Activated gamma-delta T cell (primary cell): Measurements from ENCODE around the gene FAM167B.
A peak's percentile ranks its signal among the peaks of the same experiment; 100 is the strongest.

Experiments used
- DNase-seq: peaks from one replicate; lab custom pipeline; 2025; lab: John Stamatoyannopoulos, UW
- total RNA-seq, 2 donors: gene quantifications; one replicate each; lab custom pipeline; 2026; lab: John Stamatoyannopoulos, UW

The FAM167B gene
- total RNA-seq, result 0.09 to 0.92 reads per million in 2 donors

DNA sequence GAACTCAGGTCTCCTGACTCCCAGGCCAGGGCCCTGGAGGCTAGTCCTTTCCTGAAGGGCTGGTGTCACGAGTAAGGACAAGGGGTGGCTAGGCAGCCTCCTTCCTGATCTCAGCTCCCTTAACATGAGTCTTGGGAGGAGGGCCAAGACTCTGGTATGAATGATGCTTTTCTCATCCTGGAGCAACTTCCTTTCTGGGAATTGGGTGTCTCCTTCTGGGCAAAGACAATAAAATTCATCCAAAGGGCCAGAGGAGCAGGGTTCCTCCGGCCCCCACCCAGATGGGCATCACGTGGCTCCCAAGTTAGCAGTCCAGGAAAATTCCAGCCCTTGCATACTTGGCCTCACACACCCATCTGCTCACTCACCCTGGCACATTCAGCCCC, at the start of gene FAM167B:
Gene FAM167B, plus strand, starts transcription at position 335 of the 386 bp plus-strand sequence. CDS start 200 bp downstream, outside the sequence.
- DNase-seq, result no peak

DNA sequence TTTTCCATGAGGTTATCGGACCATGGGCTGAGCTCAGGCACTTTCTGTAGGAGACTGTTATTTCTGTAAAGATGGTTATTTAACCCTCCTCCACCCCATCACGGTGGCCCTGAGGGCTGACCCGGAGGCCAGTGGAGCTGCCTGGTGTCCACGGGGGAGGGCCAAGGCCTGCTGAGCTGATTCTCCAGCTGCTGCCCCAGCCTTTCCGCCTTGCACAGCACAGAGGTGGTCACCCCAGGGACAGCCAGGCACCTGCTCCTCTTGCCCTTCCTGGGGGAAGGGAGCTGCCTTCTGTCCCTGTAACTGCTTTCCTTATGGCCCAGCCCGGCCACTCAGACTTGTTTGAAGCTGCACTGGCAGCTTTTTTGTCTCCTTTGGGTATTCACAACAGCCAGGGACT, 49.2 kb upstream of the FAM167B start:
- no peak for DNase-seq

DNA sequence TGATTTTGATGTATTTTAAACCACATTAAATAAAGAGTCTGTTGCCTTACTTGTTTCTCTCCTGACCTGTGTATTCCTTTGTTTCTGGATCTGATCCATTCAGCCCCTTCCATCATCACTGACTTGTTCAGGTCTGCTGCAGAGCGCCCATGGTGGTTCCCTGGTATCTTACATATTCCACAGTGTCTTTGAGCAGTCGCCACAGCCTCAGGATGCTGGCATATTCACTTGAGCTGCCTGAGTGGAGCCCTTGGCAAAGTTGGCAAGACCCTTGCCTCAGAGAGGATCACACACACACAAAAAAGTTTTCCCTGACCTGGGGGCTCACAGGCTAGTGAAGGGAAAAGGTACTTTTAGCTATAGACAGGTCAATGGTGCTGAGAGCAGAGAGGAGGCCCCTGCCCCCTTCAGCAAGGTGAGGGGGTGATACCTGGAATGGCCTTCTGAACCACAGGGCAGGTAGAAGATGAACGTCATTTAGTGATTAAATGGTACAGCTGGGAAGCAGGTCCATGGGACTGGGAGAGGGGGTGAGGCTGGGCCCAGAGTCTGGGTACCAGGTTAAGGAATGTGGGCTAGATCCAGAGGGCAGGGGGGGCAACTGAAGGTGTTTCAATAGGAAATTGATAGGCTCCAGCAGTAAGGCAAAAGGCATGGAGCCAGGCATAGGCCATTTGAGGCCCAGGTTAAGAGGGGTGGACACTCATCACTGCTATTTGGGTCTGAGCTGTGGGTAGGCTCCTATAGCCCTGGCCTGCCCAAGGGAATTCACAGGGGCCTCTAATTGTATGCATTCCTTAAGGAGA, 48.6 kb upstream of the FAM167B start:
- DNase-seq, result no peak

DNA sequence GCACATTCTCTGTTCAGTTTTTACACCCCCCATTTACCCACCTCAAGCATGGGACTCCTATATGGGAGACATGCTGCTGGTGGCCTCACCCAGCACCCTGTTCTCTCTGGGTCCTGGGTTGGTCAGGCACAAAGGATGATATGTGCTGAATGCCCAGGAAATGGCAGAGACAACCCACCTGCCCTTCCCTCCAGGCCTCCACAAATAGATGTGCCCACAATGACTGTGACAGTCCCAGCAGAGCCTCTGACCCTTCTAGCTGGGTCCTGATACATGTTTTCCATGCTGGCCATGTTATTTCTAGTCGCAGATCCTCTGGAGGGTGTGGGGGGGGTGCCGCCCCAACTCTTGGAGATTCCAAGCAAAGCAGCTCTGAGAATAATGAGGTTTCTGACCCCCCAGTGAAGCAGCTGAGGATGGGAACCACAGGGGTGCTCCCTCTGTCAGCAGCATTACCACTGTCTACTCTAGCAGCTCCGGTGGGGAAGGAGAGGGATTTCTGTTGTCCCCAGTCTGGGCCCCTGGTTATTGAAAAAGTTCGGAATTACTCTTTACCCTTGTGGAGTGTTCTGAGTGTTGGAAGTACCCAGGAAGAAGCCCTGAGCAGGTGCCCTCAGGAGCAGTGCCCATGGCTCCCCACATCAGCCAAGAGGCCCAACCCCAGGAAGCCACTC, 47.8 kb upstream of the FAM167B start:
- DNase-seq, result no peak

DNA sequence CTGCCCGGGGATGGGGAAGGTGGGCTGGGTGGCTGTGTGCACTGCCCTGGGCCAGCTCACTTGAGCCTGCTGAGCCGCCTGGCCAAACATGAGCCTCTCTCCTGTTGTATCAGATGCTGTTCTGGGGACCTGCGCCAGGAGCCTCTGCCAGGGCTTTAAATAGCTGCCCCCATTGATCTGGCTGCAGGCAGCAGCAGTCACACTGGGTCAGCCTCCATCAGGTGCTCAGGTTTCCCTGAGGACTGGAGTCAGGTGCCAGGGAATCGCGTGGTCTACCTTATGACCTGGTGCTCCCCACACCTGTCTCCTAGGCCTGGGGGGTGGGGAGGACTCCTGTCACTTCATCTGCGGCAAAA, 47.3 kb upstream of the FAM167B start:
- no peak for DNase-seq

DNA sequence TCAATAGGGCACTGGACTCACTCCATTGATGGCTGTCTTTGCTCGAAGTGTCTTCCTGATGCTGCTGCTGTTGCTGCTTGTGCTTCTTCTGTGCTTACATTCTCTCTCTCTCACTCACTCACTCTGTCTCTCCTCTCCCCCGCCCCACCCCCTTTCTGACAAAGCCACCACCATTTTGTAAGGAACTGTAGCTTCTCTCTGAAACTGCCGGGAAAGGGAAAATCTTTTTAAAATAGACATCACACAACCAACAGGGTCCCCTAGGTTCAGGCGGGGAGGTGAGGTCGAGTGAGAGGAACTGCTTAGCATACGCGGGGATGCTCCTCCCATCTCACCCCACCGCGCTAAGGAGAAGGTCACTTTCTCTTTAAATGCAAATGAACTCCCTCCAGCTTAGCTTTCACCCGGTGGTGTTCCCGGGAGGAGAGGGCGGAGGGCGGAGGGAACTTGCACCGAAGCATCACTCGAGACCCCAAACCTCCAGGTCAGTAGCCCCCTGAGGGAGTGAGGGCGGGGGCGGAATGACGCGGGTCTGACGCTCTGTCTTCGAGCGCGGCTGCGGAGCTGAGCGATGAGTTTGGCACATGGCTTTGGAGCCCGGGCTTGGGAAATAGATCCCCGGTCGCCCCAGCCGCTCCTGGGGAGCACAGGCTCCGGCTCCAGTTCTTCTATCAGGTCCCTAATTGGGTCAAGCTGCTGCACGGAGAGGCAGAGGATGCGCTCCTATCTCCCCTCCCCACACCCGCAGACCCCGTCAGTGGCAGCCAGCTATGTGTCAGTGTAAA, 46.6 kb upstream of the FAM167B start, which contains the start of gene CCDC28B:
Gene CCDC28B, plus strand, starts transcription at position 370 of the 785 bp plus-strand sequence. CDS start 1,341 bp downstream, outside the sequence.
- peak; percentile 30 for DNase-seq

DNA sequence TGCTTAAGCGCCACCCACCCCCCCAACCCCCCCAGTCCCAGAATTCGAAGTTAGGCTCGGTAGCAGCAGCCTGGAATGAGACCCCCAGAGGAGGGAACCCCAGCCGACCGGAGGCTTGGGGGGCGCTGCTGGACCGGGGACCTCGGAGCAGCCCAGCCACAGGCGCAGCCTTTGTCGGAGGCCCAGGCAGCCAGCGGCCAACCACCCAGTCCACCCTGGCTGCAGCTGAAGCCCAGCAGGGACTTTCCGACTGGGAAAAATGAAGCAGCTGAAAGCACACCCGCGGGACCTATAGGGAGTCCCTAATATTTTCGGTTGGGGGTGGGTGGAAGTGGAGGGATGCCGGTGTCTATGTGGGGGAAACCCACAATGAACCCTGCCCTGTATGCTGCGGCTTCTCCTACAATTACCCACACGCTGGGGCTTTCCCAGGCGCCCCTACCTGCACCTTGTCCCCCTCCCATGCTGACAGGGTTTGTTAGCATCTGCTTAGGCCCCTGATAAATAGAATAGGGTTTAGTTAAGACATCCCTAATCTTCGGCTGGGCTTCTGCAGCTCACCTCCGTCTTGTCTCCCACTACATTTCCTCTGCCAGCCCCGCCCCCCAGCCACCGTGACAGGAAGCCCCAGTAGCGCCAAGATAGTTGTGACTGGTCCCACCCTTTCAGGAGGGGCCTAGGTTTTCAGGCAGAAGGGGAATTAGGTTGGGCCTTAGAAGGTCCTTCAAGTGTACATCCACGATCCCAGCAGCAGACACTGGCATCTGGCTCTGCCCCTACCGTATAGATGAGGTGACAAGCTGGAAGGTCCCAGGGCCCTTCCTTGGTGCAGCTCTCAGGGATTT, 45.8 kb upstream of the FAM167B start:
- DNase-seq, result peak; percentile 59

DNA sequence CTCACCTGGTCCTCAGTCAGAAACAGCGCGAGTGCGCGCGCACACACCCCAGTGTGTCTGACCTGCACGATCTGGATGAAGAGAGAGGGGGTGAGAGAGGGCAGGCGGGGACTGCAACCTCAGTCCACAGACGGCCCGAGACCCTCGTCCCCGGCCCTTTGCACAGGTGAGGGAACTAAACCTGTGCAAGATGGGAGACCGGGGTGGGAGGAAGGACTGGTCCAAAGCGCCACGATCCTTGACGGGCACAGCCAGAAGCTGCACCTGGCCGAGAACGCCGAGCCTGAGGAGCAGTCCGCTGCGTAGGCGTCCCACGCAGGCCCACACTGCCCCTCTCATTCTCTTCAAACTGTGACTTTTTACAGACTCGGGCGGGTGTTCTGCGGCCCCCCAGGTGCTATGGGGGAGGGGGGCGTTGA, 42.1 kb upstream of the FAM167B start:
- DNase-seq, result no peak

DNA sequence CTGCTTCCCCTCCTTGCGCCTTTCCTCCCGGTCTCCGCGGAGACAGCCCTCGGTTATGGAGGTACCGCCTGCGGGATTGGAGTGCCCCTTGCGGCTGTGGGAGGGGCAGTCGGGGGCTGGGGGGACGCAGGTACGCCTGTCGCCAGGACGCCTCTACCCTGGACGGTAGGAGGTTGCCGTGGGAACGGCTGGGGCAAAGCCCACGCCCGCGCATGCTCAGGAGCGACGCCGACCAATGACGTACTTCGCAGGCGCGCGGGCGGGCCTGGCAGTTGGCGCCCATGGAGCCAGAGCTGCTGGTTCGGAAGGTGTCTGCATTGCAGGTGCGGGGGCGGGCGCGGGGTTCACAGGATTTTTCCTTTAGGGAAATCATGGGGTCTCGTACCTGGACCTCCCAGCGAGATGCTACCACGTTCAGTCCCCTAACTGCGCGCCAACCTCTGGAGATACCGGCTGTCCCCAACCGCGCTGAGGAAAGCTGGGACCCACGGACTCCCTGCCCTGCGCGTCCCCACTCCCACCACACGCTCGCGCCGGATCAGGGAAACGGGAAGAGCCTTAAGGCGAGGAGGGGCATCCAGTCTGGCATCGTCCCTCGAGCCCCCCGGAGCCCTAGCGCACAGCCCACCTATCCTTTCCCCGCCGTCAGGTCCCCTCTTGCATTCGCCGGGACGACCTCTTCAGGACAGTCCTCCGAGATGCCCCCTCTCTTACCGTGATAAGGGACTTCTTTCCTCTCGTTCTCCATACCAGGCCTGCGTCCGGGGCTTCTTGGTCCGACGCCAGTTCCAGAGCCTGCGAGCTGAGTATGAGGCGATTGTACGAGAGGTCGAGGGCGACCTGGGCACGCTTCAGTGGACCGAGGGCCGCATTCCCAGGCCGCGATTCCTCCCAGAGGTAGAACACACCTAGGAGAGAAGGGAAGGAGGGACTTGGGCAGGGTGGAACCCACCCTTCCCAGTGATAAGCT, 41.3 kb upstream of the FAM167B start, which contains the start of gene IQCC:
Gene IQCC, plus strand, starts transcription at position 271 of the 970 bp plus-strand sequence. Its CDS starts 11 bp downstream, at position 282.
- DNase-seq, result peak; percentile 76

DNA sequence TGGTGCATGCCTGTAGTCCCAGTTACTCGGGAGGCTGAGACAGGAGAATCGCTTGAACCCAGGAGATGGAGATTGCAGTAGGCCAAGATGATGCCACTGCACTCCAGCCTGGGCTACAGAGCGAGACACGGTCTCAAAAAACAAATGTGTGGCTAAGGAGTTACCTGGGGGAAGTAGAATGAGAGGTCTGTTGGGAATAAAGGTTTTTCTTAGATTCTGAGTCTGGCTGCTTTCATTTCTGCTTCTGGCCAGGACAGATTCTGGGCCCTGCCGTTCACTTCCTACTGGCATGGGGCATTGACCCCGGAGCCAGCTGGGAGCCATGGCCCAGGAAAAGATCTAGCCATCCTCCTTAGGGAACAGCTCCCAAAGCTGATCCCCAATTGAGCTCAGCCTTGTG, 38.6 kb upstream of the FAM167B start:
- no peak for DNase-seq

DNA sequence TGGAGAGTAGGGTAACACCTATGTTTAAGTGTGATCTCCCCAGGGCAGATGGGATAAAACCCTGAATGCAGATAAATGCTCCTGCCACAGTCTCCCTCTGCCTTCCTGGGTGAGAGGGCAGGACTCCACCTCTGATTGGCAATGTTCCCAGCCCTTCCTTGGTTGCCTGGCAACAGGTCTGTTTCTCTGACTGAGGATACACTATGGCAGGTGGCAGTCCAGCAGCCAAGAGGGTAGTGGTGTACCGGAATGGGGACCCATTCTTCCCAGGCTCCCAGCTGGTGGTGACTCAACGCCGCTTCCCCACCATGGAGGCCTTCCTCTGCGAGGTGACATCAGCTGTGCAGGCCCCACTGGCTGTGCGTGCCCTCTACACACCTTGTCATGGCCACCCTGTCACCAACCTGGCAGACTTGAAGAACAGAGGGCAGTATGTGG, 38.1 kb upstream of the FAM167B start, which contains the start of gene DCDC2B:
Gene DCDC2B, plus strand, starts transcription at position 199 of the 438 bp plus-strand sequence. Its CDS starts 5 bp downstream, at position 204.
- DNase-seq, result no peak

DNA sequence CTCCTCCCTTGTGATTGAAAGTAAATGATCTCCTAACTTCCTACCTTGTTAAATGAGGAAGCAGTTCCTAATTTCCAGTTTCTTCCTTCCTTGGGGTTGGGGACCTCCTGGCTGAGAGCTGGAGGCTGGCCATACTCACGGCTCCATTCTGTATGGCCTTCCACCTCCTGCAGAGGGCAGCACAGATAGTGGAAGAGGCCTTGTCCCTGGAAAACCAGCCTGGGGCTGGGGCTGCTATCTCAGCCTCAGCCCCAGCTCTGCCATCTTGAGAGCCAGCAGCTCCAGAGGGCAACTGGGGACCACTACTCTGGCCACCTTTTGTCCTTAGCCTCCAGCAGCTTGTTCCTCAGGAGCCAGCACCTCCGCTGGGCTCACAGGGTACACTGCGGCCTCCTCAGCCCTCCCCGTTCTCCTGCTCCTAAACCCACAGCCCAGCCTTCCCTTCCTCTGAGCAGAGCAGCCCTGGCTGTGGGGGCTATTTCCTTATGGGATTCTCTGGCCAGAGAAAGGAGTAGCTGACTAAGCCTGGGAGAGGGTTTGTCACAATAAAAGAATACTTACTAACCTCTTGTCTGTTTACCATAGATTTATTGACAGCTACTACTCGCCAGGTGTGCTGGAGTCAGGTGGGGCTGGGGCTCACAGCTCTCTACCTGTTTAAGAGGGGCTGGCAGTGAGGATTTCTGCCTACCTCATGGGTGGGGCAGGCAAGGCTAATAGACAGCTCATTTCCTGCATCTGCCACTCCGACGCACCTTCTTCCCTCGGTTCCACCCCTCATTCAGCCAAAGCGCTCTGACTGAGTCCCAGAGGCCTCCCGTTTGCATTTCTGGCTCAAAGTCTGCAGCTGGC, 31.2 kb upstream of the FAM167B start:
- DNase-seq, result no peak

DNA sequence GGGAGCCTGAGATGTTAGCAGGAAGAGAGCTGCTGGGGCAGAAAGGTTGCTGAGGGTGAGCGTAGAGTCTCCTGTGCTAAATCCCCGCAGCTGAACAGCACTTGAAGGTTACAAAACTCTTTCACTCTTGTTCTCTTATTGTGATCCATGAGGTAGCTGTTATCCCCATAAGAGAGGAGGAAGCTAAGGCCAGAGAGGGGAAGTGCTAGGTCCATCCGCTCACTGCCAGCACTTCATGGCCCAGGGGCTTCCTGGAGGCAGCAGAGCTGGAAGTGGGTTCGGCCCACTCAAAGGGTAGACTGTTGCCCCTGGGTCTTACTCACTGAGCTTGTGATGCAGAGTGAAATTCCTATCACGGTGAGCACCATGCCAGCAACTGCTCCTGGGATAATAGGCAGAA, 30.5 kb upstream of the FAM167B start:
- DNase-seq, result no peak

DNA sequence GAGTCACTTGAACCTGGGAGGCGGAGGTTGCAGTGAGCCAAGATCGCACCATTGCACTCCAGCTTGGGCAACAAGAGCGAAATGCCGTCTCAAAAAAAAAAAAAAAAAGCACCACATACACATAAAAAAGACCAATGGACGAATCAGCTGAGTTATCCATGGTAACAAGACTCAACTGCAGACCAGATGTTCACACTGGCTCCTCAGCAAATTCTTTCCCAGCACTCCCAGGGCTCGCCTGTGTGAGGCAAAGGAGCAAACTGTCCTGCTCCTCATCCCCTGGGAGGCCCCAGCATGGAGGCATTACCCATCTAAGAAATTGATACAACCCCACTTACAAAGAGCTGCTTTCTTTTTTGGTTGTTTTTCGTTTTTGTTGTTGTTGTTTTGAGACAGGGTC, 28.0 kb upstream of the FAM167B start:
- DNase-seq, result no peak

DNA sequence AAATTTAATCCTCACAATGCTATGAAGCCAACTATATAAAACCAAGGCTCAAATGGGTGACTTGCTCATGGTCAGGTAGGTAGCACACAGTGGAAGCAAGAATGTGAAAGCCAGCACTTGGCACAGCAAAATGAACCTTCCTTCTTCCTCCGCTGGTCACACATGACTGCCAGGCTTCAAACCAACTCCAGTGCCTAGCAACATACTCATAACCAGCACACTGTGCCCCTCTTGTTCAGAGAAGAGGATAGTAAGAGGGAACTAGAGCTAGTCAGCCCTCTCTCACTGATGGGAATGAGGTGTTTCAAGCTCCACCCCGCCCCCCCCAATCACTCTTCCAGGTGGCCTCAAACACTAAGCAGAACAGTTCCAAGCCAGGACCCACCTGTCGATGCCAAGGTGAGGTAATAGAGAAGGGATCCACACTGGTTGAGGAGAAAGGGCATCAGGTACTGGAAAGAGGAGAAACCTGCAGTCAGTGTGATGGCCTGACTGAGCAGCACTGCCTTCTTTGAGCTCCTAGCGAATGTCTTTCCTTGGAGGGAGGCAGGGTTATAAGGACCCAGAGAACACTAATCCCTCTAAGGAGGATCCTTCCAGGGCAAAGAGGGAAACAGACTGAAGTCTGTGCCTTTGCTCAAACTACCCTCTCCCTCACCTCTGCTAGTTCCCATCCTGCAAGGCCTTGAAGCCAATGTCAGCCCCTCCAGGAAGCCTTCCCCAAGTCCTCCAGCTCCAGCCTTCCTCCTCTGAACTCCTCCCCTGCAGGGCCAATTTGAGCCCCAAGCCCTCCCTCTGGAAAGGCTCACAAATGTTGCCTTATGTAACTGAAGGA, 26.1 kb upstream of the FAM167B start:
- no peak for DNase-seq

DNA sequence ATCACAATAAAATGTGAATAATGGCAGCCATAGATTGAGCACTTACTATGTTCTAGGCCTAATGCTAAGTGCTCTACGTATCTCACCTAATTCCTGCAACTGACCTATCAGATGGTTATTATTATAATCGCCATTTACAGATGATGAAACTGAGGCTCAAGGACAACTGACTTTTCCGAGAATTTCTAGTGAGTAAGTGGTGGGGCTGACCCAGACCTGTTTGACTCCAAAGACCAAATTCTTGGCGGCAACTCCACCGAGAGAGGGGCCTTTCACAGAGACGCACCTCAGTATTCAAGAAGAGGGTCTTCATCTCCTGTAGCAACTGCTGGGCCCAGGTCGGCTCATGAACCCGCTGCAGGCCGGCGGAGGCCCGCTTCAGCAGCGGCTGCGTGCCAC, 25.4 kb upstream of the FAM167B start:
- DNase-seq, result no peak

DNA sequence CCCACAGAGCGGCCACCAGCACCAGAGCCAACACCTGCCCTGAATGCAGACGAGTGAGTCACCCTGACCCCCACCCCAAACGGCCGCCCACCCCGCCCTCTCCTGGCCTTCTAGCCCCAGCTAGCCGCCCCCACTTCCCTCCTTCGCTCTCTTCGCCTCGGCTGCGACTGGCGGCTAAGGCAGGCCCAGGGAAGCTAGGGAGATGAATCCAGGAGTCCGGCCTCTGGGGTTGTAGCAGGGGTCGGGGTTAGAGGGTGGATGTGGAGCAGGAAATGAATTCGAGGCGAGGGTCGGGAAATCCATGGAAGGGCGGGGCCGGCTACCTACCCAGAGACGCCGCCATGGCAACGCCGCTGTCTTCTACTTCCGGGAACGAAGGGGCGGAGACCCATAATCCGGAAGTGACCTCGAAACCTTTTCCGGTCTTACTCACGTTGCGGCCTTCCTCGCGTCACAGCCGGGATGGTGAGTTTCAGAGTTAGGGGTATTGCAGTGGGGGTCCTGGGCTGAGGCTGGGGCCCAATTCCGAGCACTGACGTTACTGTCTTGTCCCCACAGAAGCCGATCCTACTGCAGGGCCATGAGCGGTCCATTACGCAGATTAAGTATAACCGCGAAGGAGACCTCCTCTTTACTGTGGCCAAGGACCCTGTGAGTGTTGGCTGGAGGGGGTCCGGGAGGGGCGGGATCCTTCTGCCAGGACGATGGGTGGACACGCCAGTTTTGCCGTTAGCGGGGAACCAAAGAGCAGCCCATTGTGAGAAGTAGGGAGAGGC, 24.9 kb upstream of the FAM167B start, which contains the start of the genes EIF3I and TMEM234:
Gene EIF3I, plus strand, starts transcription at position 428 of the 776 bp plus-strand sequence. Its CDS starts 35 bp downstream, at position 463.
Gene TMEM234, minus strand, starts transcription at position 374 of the 776 bp plus-strand sequence. Its CDS starts 31 bp downstream, at position 343.
- peak; percentile 62 for DNase-seq
